Heart left ventricle (tissue), 13 donors: Measurements from ENCODE around the gene NUF2.

ENCODE experiments used
- CTCF ChIP-seq, 12 donors: fragments of 200-600 bp; sonication (generic) in 4 of 12; IDR thresholded peaks; one replicate each; pipeline versions ENCODE4 v1.5.0 to v1.8.0; 2018 to 2022; ENCODE audit warnings: antibody characterized with exemption in 12 of 12, mild to moderate bottlenecking in 5 of 12
- POLR2A ChIP-seq, 2 donors: fragments of 450-650 bp; IDR thresholded peaks; one replicate each; pipeline ENCODE4 v1.6.1; 2017; ENCODE audit warnings: antibody characterized with exemption in 2 of 2, mild to moderate bottlenecking in 2 of 2, moderate library complexity in 2 of 2
- donor health status: ischemic (EF 13 %, LVEDD 7.1; RV severe dilation, severe dysfunction).
- donor health status: DM: no; HTN: yes; CAD: no.
- donor health status: DM: no; HTN: no; CAD: no.
- donor health status: ischemic (EF 25% LVEDD 6.9; RV normal size, moderate dysfunction).
- donor health status: ischemic (EF 25% LVEDD 5.7; RV mildly dilated, moderate dysfunction).
- donor health status: ischemic (EF 35%, LVEDD 5.7; RV mildly dilated, moderate dysfunction).
- donor health status: nonischemic (EF 11% LVEDD 7.7; RV severe dilation, severe dysfunction).
- donor health status: DM: yes; HTN: yes; CAD: no.
- donor health status: PGD.
- donor health status: ischemic (EF 29% LVEDD 5.4; RV normal size, mild dysfunction).
- donor health status: nonischemic (EF 23%, LVEDD 6.1; RV moderate dilation, normal function).

GRCh38 chr1:163378554-163378953 lies 56.8 kb downstream of the NUF2 start:
- TF ChIP-seq CTCF (IDR thresholded peaks at IDR 0.05) (no peak), POLR2A (IDR thresholded peaks at IDR 0.05) (no peak)
